ENCODE measurements around the gene RPE.

- TF ChIP-seq ZNF174 (tag by site-specific recombination; IDR thresholded peaks at IDR 0.05) (no peak), SP7 (tag by site-specific recombination; IDR thresholded peaks at IDR 0.05) (no peak), ZNF830 (tag by site-specific recombination; IDR thresholded peaks at IDR 0.05; ENCODE audit: low read depth) (no peak), ZNF274 (IDR thresholded peaks at IDR 0.05; ENCODE audit: low read length) (no peak), ZNF274 (tag by site-specific recombination; IDR thresholded peaks at IDR 0.05; ENCODE audit: borderline replicate concordance) (no peak), YY1 (tag by site-specific recombination; IDR thresholded peaks at IDR 0.05) (no peak), ZNF211 (tag by site-specific recombination; IDR thresholded peaks at IDR 0.05; ENCODE audit: low read depth) (no peak), ZBTB26 (tag by site-specific recombination; optimal IDR thresholded peaks at IDR 0.05) (no peak), SALL2 (tag by site-specific recombination; IDR thresholded peaks at IDR 0.05; ENCODE audit: borderline replicate concordance) (no peak), ZNF175 (tag by site-specific recombination; IDR thresholded peaks at IDR 0.05) (no peak), CTCF (tag by site-specific recombination; IDR thresholded peaks at IDR 0.05) (no peak)
Observed at GRCh38 chr2:210020138-210020537, 17.7 kb downstream of the RPE start.
